Measurements from ENCODE around the gene MAPK4. TPM values are rescaled to one million over a fixed set of nuclear protein-coding genes. Genes with fewer than 3 reads are reported as not detected.

Gene MAPK4
- total and polyA plus RNA-seq, 2 of the 4 experiments (the other 2 are of a cell fraction) = not detected

DNA sequence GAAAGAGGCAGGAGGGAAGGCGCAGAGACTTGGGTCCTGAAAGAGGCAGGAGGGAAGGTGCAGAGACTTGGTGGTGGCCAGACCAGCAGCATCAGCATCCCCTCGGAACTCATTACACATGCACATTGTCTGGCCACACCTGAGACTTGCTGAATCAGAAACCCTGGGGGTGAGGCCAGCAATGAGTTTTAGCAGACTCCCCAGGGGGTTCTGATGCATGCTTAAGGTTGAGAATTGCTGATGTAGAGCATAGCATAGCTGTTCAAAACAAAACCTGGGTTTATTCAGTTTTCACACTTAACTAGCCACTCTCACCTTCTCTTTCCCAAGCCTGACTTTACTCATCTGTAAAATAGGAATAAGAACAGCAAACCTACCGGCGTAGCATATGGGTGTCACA, 137.0 kb downstream of the MAPK4 start:
- POLR2A ChIA-PET (ENCODE audit: unreplicated experiment) = no interaction called here
- H3K27me3 ChIP-seq (ENCODE audit: control insufficient read depth, insufficient read depth, low read length) = no peaks in the 10 kb centered on the region
- ATAC-seq (ENCODE audit: low read depth) = no peak
- no peak overlapping the region for H3K4ac ChIP-seq (ENCODE audit: low read depth, low read length)
- no peak overlapping the region for H2BK5ac ChIP-seq (ENCODE audit: low read depth, low read length, poor library complexity, severe bottlenecking)
- BruUV-seq (replicated peaks) = no TSS peak
- no peak overlapping the region for H3K18ac ChIP-seq (ENCODE audit: low read depth, low read length)
- H2AFZ ChIP-seq (replicated peaks; ENCODE audit: low read length, poor library complexity) = no peak overlapping the region
- H4K20me1 ChIP-seq (ENCODE audit: insufficient read depth, low read length) = no peaks in the 10 kb centered on the region
- H3K9ac ChIP-seq (ENCODE audit: low read depth, low read length) = no peak overlapping the region
- H2AK9ac ChIP-seq (replicated peaks; ENCODE audit: low read depth, low read length, poor library complexity) = no peak overlapping the region
- no peak overlapping the region for H2BK20ac ChIP-seq (ENCODE audit: low read depth, low read length)
- TF ChIP-seq POLR2A (IDR thresholded peaks at IDR 0.05; ENCODE audit: low read depth, low read length) = no peak
- TF ChIP-seq CEBPB (IDR thresholded peaks at IDR 0.05; ENCODE audit: low read depth, low read length) = no peak
- TF ChIP-seq NFE2L2 (IDR thresholded peaks at IDR 0.05; ENCODE audit: low read depth, low read length) = no peak
- TF ChIP-seq, protein P1, sequence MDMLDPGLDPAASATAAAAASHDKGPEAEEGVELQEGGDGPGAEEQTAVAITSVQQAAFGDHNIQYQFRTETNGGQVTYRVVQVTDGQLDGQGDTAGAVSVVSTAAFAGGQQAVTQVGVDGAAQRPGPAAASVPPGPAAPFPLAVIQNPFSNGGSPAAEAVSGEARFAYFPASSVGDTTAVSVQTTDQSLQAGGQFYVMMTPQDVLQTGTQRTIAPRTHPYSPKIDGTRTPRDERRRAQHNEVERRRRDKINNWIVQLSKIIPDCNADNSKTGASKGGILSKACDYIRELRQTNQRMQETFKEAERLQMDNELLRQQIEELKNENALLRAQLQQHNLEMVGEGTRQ (IDR thresholded peaks at IDR 0.05; ENCODE audit: low read depth, low read length) = no peak
- no peak for TF ChIP-seq MXI1 (IDR thresholded peaks at IDR 0.05; ENCODE audit: borderline replicate concordance, low read depth, low read length)
- no peak for TF ChIP-seq MAFK (IDR thresholded peaks at IDR 0.05; ENCODE audit: low read depth, low read length)
- TF ChIP-seq SMC3 (IDR thresholded peaks at IDR 0.05; ENCODE audit: low read depth, low read length) = no peak
- TF ChIP-seq RCOR1 (IDR thresholded peaks at IDR 0.05; ENCODE audit: insufficient replicate concordance, low read length) = no peak
- no peak for TF ChIP-seq RFX5 (IDR thresholded peaks at IDR 0.05; ENCODE audit: low read depth, low read length)
- no peak overlapping the region for H3K4me3 ChIP-seq (ENCODE audit: insufficient read depth, low read depth, low read length)
- H3K27ac ChIP-seq (ENCODE audit: insufficient read depth, low read length) = no peak overlapping the region
- H2AK5ac ChIP-seq (ENCODE audit: low read depth, low read length) = no peak overlapping the region
- no peak overlapping the region for H2BK120ac ChIP-seq (ENCODE audit: low read depth, low read length)
- H4K8ac ChIP-seq (ENCODE audit: low read depth in 2 of 2, low read length in 2 of 2) = no peak overlapping the region
- WGBS, 2 experiments (ENCODE audit: extremely low coverage in 2 of 2, insufficient read length in 1 of 2) = no CpG with 5 or more reads among the region's 4 CpGs
- dilution Hi-C loops (cut with HindIII; ENCODE audit: low sequenced_read_pairs, unreplicated experiment) (no loop called here), intact Hi-C loops (cut with micrococcal nuclease) (no loop called here), in situ Hi-C loops (cut with MboI; ENCODE audit: low sequenced_read_pairs) (no loop called here)
- no peak overlapping the region for H3K23ac ChIP-seq (ENCODE audit: low read depth, low read length)
- H3K9me1 ChIP-seq (ENCODE audit: insufficient read depth, low read length) = no peaks in the 10 kb centered on the region
- no peak overlapping the region for H3K4me2 ChIP-seq (ENCODE audit: low read depth, low read length)
- no peak for DNase-seq
- H3K79me1 ChIP-seq (ENCODE audit: low read depth in 1 of 2, low read length in 2 of 2) = no peaks in the 10 kb centered on the region
- H3K56ac ChIP-seq (ENCODE audit: extremely low read depth, insufficient read depth, low read length) = no peak overlapping the region
- H4K5ac ChIP-seq (ENCODE audit: low read depth, low read length) = no peak overlapping the region
- H4K91ac ChIP-seq (ENCODE audit: insufficient read depth, low read depth, low read length) = no peak overlapping the region
- no peak overlapping the region for H2BK15ac ChIP-seq (ENCODE audit: low read depth, low read length)
- H3K14ac ChIP-seq (replicated peaks; ENCODE audit: low read depth, low read length) = no peak overlapping the region
- no peaks in the 10 kb centered on the region for H3K36me3 ChIP-seq (ENCODE audit: control insufficient read depth, insufficient read depth, low read length)
- CTCF ChIA-PET = no interaction called here
- no peaks in the 10 kb centered on the region for H3K4me1 ChIP-seq (ENCODE audit: control insufficient read depth, insufficient read depth, low read length)
- H3K9me3 ChIP-seq (ENCODE audit: control insufficient read depth, insufficient read depth, low read length) = no peaks in the 10 kb centered on the region
